ENCODE measurements around the gene KCNAB1.

- TF ChIP-seq ZNF274 (IDR thresholded peaks at IDR 0.05; ENCODE audit: low read depth, low read length) (no peak), YY1 (IDR thresholded peaks at IDR 0.05; ENCODE audit: insufficient read depth, insufficient read length) (no peak), SUZ12 (IDR thresholded peaks at IDR 0.05; ENCODE audit: extremely low read depth, insufficient read depth, insufficient read length) (no peak)
Observed at GRCh38 chr3:156390846-156391245, 270.5 kb downstream of the KCNAB1 start.

Data from NT2/D1 (cell line).